GM15510 (cell line): ENCODE results near the gene SLC24A4.

ENCODE experiments used
- POLR2A ChIP-seq: IDR thresholded peaks from 3 replicates; pipeline ENCODE4 v1.6.1; 2011; ENCODE audit warnings: borderline replicate concordance; ENCODE audit not compliant: insufficient read length; ENCODE audit errors: extremely low read depth

Gene SLC24A4

DNA sequence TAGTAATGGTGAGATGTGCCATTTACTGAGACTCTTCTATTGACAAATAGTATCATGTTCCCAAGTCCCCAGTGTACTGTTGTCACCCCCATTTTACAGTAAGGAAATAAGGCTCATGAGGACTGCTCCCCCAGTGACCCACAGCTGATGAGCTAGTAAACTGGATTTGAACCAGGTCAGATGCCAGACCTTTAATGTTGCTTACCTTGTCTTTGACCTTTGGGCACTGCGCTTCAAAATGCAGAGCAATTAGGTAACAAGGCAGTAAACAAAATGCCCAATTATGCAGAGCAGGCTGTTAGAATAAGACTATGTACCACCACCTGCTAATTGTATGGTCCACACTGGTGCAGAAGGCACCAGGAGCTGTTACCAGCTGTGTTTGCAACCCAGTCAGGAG, 152.1 kb downstream of the SLC24A4 start:
- no peak for TF ChIP-seq POLR2A

DNA sequence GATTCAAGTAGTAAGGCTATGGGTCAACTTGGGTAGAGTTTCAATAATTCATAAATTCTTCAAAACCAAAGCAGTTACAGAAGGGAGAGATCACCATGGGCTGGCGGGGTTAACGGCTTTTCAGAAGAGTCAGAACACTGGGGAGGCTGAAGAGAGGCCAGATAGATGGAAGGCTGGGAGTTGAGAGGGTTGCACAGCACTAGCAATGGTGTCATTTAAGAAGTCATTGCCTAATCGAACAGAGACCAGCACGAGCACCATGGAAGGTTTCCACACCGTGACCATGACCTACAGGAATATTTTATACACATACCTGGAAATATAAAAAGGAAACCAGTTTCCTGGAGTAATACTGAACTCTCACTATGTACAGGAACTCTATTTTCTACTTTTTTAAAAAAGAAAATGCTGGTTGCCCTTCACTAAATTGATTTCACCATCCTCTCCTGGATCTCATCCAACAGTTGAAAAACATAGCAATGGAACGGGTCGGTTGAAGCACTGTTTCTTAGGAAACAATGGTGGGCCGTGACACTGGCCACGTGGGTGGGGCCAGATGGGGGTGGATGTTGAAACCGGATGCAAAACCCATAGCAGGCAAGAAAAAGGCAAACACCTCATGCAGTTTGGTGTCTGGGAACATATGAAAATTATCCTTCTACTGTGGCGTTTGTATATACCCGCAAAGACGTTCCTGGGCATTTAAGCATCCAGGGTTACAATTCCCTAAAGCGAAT, 152.7 kb downstream of the SLC24A4 start:
- TF ChIP-seq POLR2A, result no peak

DNA sequence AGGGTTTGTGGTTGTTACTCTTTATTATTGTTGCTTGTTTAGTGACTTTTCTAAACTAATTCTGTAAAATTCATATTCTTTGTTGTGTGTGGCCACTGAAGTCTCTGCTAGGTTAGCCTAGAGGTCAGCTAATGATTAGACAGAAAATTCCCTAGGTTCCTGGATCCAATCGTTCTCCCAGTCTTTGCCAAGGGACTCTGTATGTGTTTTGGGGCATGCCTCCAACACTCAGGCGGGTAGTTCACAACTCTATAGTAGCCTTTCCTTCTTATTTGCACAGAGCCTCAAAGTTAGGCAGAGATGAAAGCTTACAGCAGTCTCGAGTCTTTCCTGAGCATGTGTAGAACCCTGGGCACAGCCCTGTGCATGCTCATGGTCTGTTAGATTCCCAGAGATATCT, 157.9 kb downstream of the SLC24A4 start:
- no peak for TF ChIP-seq POLR2A

DNA sequence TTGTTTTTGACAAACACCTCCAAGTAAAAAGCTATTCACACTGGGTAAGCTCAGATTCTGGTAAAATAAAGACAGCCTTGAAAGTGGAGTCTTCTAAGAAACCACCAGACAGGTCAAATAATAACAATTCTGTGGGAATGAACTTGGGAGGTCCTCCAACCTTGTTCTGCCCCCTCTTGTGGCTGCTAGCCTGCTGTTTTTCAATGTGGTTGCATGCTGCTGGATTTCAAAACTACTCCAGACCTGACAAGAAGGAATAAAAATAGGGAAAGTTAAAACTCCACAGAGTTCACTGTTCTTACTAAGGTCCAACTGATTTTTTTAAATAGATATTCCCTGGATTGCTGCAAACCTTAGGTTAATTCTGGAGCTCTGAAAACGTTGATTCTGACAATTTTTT, 158.4 kb downstream of the SLC24A4 start:
- TF ChIP-seq POLR2A, result no peak

DNA sequence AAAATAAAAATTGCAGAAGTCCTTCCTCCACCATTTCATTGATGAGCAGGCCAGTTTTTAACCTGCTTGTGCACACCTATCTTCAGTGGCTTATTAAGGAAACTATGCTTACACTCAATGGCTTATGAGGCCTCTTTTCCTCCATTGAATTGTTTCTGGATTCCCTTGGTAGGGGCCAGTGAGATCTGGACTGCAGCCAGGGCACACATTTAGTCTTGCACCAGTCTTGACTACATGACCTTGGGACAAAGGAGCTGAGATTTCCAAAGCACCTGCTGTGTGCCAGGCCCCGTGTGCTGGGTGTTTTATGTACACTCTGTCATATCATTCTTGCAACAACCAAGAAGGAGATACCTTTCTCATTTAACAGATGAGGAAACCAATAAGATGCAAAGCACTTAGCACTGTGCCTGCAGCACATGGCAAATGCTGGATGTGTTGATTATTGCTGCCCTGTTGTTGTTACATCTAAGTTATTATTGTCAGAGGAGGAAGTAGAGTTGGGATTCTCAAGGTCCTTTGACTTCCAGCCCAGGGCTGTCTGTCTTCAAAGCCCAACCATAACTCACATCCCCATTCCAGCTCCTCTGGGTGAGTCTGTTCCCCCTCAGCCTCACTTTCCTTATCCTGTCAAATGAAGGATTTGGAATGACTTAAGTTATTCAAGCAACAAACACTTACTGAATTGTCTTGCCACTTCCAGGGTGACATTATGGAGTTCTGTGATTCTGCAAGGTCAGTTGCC, 159.0 kb downstream of the SLC24A4 start:
- TF ChIP-seq POLR2A, result no peak

DNA sequence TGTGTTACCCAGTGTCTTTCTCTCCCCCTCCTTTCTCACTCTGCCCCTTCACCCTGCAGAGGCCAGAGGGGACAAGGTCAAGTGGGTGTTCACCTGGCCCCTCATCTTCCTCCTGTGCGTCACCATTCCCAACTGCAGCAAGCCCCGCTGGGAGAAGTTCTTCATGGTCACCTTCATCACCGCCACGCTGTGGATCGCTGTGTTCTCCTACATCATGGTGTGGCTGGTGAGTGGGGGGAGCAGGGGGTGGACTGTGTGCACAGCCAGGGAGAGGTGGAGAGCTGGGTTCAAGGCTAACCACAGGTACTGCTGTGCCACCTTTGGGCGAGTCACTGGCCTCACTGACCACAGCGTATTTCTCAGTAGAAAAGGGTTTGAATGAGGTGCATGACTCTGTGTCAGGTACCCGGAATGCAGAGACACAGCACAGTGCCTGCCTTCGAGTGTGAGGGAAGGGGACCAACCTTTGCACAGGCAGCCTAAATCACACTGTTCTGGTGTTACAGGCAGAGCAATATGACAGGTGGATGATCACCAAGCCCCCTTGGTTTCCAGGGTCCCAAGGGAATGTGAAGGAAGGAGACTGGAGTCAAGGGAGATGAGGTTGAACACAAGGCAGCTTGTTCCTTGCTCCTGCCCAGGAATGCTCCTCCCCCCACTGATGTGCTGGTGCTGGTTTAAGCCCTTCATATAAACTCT, 159.8 kb downstream of the SLC24A4 start:
- no peak for TF ChIP-seq POLR2A

DNA sequence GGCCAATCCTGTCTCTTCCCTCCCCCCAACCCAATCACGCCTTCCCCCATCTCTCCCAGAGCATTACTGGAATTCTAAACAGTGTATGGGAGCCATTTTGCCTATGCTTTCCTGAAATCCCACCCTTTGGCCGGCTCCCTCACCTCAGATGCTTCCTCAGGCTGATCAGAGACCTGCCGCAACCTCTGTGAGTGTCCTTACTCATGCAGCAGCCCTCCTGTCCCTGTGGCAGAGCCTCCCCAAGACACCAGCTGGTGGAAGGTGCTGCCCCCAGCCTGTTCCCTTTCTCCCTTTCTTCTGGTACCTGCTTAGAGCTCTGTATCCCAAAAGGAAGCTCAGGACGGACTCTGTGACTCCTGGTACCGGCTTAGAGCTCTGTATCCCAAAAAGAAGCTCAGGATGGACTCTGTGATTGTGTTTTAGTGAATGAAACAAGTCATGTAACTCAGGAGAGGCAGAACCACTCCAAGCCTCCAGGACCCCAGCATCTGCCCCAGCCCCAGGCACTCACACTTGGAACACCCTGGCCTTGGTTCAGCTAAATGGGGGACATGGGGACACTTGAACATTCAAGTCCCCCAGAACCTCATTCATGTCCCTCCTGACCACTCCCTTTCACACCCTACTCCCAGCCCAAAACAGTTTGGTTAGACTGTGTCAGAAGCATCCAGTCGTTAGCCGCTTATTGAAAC, 161.3 kb downstream of the SLC24A4 start:
- no peak for TF ChIP-seq POLR2A

DNA sequence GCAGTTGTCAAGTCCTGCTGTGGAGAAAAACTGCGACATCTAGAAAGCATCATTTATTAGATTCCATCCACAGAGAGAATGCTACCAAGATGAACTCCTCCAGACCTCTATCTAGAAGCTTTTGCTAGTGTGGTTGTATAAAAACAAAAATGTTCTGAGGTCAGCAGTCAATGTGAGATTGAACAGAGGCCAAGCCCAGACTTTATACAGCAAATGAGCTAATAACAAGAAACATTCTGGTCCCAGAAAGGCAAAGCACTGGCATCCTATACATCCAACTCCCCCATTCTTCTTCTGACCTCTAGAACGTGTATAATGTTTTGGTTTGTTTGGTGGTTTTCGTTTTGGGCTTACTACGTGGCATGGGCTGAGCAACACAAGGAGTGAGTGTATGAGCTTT, 163.9 kb downstream of the SLC24A4 start:
- TF ChIP-seq POLR2A, result no peak

DNA sequence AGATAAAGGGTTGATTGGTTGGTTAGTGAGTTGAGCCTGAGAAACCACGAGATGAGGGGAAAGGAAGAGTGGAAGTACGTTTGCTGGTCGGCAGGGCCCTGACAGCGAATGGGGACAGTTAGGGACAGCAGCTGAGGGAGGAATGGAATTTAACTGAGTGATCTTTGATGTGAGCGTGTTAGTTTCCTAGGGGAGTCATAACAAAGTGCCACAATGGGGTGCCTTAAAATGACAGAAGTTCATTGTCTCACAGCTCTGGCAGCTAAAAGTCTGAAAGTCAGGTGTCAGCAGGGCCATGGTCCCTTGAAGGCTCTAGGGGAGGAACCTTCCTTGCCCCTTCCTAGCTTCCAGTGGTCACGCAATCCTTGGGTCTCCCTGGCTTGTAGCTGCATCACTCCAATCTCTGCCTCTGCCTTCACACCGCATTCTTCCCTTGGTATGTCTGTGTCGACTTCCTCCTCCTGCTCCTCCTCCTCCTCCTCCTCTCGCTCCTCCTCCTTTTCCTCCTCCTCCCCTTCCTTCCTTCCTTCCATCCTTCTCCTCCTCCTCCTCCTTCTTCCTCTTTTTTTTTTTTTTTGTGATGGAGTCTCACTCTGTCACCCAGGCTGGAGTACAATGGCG, 164.7 kb downstream of the SLC24A4 start:
- no peak for TF ChIP-seq POLR2A

DNA sequence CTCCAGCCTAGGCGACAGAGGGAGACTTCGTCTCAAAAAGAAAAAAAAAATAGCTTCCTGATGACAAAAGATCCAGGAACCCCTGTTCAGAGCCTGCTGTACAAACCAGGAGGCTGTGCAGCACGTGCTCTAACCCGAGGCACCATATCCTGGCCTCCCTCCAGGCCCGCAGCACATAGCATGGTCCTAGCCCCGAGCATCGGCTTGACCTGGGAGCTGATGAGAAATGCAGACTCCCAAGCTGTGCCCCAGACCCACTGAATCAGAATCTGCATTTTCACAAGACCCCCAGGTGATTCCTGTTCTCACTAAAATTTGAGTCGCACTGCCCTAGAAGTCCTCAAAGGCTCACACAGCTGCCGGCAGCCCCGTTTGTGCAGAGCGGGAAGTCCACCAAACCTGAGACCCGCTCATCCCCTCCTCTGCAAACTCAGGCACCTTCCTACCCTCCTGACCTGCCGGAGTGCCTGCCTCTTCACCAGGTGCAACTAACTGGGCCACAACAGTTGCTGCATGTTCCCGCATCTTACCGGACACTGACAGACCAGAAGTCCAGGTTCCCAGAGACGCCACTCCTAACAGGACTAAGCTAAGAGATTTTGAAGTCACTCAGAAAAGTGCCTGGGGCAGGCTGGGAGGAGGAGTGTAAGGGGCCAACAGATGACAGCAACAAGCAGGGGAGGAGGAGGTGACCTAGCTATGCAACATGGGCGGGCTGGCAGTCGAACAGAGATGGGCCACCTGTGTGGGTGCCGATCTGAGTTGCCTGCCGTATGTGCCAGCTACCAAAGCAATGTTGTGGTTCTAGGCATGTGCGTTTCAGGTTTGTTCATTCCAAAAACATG, 166.7 kb downstream of the SLC24A4 start:
- no peak for TF ChIP-seq POLR2A

DNA sequence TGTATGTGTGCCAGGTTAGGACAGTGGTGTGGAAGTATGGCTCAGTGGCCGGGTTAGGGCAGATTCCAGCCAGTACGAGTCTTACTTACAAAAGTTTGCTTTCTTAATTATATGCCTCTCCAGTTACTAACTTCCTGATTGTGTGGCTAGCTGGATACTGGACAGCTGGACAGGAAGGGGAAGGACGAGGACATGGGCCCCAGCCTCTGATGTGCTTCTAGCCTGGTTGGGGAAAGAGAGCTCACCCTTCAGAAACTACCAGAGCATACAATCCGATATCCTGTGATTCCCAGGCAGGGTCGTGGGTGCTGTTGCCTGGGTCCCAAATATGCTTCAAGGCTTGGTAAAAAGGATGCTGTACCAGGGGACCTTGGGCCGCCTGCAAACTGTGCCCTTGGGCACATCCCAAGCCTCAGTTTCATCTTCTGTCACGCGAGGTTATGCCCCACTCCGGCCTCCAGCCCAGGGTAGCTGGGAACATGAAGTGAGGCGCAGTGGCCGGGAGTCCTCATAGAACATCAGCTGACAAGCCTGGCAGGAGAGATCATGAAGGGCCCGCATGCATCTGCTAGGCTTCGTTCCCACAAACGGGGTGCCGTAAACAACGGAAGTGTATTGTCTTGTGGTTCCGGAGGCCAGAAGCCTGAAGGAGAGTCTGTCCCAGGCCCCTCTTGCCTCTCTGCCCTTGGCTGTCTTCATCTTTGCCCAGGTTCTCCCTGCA, 167.4 kb downstream of the SLC24A4 start:
- TF ChIP-seq POLR2A, result no peak

DNA sequence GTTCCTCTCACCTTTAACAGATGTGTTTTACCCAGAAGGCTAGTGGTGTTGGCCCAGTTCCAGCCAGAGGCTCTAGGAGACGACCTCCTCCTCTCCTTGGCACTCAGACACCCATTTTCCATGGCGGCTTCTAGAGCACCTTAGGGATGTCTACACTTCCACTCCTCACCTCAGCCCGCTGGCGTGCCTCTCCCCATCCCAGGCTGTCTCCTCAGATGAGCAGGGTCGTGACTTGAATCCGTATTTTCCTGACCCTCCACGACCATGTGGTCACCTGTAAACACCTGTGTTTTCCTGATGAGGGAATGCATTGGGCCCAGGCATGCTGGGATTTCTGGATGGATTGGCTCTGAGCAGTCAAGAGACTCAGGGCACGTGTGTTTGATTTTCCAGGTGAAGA, 168.8 kb downstream of the SLC24A4 start:
- TF ChIP-seq POLR2A, result no peak

DNA sequence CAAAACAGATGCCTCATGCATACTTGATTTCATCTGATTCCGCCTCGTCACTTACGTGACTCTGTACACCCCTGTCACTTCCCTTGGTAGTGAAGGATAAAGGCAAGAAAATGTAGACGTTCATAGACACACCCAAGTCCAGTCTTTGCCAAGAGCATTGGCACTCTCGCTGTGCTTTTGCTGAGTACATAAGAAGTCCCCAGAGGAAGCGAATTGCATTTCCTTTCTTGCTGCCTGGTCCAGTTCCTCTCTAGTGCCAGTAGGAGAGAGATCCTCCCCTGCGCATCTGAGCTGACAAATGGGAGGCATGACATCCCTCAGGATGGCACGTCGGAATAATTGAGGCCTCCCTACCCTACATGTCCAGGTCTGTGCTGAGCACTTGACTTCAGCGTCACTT, 169.3 kb downstream of the SLC24A4 start:
- TF ChIP-seq POLR2A, result no peak
